HG02642 (cell line): Measurements from ENCODE around the gene TACC2.
"Not testable (repeated sequence)": the region's sequence is repeated elsewhere in the genome, so short reads cannot be mapped to it uniquely, and the experiment has no call there.

Experiments used
- ATAC-seq: cut with Tn5 transposase; IDR thresholded peaks from one replicate; pipeline ENCODE4 v1.9.1; 2021; ENCODE audit warnings: mild to moderate bottlenecking; ENCODE audit not compliant: unreplicated experiment, poor library complexity

Gene TACC2

DNA sequence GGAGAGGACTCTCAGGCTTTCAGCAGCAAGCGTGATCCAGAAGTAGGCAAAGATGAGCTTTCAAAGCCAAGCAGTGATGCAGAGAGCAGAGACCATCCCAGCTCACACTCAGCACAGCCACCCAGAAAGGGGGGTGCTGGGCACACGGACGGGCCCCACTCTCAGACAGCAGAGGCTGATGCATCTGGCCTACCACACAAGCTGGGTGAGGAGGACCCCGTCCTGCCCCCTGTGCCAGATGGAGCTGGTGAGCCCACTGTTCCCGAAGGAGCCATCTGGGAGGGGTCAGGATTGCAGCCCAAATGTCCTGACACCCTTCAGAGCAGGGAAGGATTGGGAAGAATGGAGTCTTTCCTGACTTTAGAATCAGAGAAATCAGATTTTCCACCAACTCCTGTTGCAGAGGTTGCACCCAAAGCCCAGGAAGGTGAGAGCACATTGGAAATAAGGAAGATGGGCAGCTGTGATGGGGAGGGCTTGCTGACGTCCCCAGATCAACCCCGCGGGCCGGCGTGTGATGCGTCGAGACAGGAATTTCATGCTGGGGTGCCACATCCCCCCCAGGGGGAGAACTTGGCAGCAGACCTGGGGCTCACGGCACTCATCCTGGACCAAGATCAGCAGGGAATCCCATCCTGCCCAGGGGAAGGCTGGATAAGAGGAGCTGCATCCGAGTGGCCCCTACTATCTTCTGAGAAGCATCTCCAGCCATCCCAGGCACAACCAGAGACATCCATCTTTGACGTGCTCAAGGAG lies 95.5 kb downstream of the TACC2 start:
- no peak for ATAC-seq

DNA sequence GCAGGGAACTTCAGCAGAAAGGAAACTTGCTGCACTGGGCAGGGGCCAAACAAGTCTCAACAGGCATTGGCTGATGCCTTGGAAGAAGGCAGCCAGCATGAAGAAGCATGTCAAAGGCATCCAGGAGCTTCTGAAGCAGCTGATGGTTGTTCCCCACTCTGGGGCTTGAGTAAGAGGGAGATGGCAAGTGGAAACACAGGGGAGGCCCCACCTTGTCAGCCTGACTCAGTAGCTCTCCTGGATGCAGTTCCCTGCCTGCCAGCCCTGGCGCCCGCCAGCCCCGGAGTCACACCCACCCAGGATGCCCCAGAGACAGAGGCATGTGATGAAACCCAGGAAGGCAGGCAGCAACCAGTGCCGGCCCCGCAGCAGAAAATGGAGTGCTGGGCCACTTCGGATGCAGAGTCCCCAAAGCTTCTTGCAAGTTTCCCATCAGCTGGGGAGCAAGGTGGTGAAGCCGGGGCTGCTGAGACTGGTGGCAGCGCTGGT lies 96.5 kb downstream of the TACC2 start:
- no peak for ATAC-seq

DNA sequence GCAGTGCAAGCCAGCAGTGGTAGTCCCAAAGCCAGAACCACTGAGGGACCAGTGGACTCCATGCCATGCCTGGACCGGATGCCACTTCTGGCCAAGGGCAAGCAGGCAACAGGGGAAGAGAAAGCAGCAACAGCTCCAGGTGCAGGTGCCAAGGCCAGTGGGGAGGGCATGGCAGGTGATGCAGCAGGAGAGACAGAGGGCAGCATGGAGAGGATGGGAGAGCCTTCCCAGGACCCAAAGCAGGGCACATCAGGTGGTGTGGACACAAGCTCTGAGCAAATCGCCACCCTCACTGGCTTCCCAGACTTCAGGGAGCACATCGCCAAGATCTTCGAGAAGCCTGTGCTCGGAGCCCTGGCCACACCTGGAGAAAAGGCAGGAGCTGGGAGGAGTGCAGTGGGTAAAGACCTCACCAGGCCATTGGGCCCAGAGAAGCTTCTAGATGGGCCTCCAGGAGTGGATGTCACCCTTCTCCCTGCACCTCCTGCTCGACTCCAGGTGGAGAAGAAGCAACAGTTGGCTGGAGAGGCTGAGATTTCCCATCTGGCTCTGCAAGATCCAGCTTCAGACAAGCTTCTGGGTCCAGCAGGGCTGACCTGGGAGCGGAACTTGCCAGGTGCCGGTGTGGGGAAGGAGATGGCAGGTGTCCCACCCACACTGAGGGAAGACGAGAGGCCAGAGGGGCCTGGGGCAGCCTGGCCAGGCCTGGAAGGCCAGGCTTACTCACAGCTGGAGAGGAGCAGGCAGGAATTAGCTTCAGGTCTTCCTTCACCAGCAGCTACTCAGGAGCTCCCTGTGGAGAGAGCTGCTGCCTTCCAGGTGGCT lies 97.7 kb downstream of the TACC2 start:
- no peak for ATAC-seq

DNA sequence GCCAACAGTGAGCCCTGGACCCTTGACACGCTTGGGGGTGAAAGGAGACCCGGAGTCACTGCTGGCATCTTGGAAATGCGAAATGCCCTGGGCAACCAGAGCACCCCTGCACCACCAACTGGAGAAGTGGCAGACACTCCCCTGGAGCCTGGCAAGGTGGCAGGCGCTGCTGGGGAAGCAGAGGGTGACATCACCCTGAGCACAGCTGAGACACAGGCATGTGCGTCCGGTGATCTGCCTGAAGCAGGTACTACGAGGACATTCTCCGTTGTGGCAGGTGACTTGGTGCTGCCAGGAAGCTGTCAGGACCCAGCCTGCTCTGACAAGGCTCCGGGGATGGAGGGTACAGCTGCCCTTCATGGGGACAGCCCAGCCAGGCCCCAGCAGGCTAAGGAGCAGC lies 98.5 kb downstream of the TACC2 start:
- ATAC-seq, result no peak

DNA sequence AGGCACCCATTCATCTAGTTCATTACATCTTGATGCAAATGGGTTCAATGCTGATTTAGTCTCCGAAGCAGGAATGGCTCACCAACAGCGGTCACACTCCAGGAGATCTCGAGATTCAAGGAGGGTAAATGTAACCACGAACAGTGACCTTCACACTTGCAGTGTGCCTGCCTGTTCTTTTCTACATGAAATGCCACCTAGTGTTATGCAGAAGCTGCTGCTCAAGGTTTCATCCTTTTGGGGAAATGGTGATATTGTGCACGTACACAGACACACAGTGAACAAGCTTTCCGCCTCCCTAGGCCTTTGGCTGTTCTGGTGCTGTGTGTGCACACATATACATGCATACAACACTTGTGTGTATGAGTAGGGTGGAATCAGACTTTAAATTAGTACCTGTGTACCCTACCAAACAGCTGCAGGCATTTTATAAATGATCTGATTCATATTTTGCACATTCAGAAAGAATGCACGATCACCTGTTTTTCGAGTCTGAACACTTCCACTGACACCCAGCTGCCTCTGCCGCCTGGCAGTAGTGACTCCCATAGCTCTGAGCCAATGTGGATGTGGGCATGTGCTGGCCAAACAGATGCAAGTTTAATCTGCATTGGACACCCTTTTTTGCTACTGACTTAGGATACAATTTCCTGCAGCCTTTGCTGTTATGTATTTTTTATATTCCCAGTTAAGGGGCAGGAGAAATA lies 100.5 kb downstream of the TACC2 start:
- no peak for ATAC-seq

DNA sequence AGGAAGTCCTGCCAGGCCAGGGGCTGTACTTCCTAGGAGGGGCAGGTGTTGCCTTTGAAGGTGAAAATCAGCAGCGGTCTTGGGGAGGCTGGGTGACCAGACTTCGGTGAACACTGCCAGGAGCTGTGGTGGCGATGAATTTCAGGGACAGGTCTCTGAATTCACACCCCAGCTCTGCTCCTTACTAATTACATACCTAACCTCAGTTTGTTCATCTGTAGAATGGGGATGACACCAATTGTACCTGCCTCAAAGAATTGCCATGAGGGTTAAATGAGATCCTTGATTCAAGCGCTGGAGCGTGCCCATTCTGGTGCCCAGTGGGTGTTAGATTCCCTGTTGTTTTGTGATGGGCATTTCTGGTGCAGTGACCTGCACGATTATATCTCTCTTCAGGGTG lies 102.8 kb downstream of the TACC2 start:
- ATAC-seq, result no peak

DNA sequence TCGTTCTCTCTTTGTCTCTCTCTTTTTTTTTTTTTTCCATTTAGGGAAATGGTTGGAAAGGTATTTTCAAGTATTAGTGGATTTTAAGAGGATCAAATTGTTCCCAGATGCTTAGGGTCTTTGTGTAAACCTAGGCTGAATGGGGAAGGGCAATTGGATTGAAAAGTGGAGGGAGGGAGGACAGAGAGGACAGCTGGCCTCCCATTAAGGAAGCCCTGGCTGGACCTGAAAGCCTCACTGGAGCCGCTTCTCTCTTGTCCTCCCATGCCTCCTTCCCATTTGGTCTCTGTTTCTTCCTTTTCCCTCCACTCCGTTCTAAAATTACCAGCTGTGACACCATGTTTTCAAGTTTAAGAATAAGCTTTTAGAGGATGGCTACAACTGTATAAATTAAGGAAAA lies 104.1 kb downstream of the TACC2 start:
- no peak for ATAC-seq

DNA sequence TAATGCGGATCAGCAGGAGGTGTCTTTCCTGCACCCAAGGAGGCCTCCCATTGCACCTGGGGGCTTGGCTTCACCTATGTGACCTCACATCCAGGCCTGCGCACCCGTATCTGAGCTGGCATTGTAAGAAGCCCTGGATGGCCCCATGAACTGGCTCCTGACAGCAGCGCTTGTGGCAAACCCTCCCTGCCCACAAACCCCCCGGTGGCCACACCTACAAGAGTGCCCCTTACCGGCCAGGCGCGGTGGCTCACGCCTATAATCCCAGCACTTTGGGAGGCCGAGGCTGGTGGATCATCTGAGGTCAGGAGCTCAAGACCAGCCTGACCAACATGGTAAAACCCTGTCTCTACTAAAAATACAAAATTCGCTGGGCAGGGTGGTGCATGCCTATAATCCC lies 107.2 kb downstream of the TACC2 start:
- ATAC-seq, result not testable (repeated sequence)

DNA sequence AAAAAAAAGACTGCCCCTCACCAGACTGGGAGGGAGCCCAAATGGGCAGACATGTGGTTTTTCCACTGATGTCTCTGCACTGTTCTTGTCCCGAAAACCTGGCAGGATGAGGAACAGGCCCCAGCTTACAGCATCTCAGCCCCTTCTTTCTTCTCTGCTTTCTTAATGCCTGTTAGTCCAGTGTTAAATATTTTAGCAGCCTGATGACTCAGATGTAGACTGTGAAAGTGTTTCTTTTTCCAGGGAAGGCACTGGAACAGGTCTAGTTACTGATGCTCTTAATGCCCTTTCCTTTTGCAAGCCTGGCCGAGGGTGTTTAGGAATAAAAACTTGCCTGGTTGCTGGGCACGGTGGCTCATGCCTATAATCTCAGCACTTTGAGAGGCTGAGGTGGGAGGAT lies 107.7 kb downstream of the TACC2 start:
- ATAC-seq, result no peak

DNA sequence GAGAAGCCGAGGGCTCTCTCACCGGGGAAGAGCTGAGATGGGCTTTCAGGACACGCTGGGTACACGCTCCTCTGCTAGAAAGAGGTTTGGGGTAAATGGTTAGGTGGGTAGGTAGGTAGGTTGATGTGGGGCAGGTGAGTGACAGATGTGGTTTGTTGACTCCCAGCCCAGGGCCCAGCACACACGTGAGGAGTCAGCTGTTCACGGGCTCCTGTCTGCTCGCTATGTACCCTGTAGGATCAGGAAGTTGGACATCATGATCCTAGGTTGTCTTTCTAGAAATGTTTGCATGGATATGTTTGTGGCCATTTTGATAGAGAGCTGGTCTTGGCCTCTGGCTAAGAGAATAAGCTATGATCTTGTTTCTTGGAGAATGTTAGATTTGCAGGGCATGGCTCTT lies 109.0 kb downstream of the TACC2 start:
- no peak for ATAC-seq

DNA sequence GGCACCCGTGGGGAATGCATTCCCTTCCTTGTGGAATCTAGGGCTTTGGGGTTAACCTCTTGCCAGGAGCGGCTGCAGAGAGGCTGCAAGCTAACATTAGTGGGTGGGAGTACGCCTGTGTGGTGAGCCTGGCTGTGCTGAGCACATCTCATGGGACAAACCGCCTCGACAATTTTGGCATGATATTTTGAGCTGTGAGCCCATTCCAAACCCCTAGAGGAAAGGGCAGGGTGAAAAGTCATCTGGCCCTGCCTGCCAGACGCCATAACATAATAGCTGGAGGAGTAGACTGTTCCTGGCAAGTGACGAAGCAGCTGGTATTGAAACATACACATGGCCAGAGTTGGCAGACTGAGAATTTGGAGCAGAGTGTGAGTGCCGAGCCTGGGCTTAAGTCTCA lies 110.0 kb downstream of the TACC2 start:
- no peak for ATAC-seq

DNA sequence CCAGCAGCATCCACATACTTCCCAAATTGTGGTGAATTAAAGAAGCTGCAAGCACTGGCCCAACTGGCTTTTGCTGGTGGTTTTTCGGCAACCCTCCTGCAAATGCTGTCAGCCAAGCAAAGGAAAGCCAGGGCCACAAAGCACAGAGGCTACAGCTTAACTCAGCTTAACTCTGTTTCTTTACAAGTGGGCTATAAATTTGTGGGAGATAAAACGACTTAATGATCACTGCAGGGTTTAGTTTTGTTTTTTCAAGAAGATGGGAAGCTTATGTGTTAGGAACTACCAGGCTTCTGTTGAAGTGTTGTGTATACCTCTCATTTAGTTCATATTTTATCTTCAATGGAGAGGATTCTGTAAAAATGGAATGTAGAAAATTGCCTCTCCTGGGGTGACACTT lies 110.6 kb downstream of the TACC2 start:
- ATAC-seq, result no peak

DNA sequence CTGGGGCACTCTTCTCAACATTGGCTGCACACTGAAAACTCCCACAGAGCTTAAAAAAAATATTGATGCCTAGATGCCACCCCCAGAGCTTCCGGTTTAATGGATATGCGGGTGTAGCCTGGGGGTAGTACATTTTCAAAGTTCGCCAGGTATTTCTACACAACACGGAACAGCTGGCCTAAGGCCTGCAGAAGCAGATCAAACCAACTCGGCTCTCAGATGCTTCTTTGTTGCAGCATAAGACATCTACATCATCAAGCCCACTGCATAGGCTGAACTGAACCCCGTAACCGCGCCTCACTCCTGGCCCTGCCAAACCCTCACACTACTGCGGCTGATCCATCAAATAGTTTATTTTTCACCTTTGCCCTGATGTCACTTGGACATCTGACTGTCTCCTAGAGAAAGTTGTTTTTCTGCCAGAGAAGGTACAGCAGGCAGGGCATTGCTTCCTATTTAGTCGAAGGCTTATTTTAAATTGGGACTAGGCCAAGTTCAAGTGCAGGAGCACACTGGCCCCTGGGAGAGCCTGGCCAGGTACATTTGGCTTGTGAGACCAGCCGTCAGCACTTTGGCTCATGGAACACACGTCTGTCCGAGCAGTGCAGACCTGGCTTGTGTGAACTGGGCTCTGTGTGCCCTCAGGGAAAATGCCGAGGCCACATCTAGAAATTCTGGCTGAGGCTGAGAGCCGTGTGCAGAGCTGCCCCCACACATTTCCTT lies 113.3 kb downstream of the TACC2 start:
- no peak for ATAC-seq

DNA sequence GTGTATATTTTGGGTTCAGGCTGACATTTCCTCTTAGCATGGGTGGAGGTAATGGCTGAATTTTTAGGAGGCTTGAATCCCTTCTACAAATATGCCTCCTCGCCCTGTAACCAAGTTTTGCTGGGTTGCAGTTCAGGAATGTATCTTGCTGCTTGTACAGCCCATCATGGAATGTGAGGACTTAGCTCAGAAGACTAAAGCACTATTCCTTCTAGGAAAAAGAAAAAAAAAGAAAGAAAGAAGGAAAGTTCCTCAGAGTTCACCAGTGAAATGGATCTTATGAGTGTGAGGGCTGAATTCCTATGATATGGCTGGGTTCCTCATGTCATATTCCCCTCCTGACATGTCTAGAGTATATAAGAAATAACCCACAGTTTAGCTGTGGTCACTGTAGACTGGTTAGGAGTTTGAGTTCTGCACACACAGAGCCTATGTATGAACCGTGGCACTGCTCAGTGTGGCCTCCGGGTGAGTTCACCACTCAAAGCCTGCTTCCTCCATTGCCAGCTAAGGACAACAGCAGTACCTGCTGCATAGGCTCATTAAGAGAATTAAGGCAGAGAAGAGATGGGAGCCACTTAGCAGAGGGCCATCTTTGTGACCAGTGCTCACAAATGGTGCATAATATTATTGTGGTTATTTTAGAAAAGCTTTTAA lies 114.0 kb downstream of the TACC2 start:
- ATAC-seq, result no peak

DNA sequence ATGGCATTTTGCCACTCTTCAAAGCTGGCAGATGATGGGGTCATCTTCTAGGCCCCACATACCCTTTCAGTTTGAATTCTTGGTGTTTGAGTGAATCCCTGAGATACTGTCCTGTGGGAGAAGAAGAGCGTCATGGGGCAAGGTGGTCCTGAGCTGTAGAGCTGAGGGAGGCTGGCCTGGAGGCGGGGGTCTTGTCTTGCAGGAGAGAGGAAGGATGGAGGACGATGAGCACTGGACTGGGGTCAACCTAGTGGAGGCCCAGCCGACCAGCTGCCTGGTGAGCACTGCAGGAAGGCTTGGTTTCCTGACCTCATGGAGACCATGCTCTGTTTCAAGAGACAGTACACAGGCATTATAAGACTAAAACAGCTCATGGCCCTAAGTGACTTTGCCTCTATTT lies 114.6 kb downstream of the TACC2 start:
- no peak for ATAC-seq

DNA sequence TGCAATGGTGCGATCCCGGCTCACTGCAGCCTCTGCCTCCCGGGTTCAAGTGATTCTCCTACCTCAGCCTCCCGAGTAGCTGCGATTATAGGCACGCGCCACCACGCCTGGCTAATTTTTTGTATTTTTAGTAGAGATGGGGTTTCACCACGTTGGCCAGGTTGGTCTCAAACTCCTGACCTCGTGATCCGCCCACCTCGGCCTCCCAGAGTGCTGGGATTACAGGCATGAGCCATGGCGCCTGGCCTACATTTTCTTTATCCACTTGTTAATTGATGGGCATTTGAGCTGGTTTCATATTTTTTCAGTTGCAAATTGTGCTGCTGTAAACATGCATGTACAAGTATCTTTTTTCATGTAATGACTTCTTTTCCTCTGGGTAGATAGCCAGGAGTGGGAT lies 119.8 kb downstream of the TACC2 start:
- not testable (repeated sequence) for ATAC-seq

DNA sequence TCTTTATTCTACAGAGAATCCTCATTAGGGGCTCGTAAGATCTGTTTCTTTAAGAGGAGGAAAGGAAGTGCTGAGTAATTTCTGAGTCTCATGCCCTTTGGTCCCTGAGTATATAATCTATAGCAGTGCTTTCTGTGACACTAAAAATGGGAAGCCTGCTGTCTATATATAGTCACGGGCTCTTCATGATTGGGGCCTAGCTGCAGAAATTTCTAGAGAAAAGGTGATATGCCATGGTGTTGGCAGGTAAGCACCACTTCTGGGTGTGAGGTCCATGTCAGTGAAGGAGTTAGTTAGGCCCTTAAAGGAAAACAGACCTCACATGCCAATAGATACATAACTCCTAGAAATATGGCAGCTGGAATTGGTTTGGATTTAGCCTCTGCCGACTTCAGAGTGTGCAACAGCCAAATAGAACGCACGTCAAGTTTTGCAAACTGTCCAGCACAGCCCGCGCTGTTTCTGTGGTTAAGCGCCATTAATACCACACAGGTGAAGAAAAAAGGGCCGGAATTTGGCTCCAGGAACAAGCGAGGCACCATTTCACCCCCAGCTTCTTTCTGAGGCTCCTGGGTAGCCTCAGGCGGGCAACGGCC lies 123.2 kb downstream of the TACC2 start:
- ATAC-seq, result no peak

DNA sequence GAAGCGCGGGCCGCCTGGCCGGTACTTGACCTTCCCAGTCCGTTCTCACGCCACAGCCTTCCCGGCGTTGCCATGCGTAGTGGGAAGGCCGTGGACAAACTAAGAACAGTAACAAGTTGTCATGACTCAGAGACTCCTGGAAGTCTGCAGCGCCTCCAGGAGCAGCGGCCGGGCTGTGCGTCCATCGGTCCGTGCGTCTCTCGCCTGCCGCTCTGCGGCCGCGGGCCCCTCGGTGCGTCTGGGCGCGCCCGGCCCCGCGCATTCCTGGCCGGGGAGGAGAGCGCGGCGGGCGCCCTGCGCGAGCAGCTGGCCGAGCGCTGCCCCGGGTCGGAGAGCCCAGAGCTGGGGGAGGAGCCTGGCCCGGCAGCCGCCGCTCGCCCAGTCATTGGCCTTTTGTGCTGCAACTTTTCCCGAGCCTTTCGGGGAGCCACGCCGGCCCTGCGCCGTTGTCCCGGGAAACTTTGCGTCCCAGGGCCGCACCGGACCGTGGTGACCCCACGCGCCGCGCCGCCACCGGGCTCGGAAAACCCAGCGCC lies 123.7 kb downstream of the TACC2 start:
- no peak for ATAC-seq
